H1 (cell line): ENCODE data around the gene ATE1. TPM values are rescaled to one million over a fixed set of nuclear protein-coding genes. Genes with fewer than 3 reads are reported as not detected.

Experiments used
- CTCF ChIA-PET: fragments of 300-600 bp; sonication (Branson Sonifier 250); formaldehyde crosslinking; loops from one replicate; lab custom pipeline; 2021; ENCODE audit not compliant: partially characterized antibody; lab: Charles Lee
- POLR2A ChIA-PET: fragments of 300-600 bp; sonication (Branson Sonifier 250); formaldehyde crosslinking; loops from one replicate; lab custom pipeline; 2021; ENCODE audit warnings: inconsistent platforms; ENCODE audit not compliant: partially characterized antibody; lab: Charles Lee
- DNase-seq, 2 experiments: peaks; one replicate each; pipeline versions ENCODE4 v3.0.0 to v3.0.0-alpha.2; 2010 to 2022; ENCODE audit warnings: low spot score in 2 of 2, low read depth in 1 of 2, mixed read lengths in 1 of 2
- FAIRE-seq: peaks from 2 replicates; lab custom pipeline; 2011; peaks lifted over from hg19 to GRCh38; lab: Jason Lieb, UNC
- H2AFZ ChIP-seq: 2 replicates; pipeline ENCODE4 v1.8.1; 2012; ENCODE audit warnings: low read length, inconsistent platforms
- H2AK5ac ChIP-seq: 2 replicates; pipeline ENCODE4 v1.6.1; 2013; ENCODE audit warnings: low read depth, low read length
- H2BK120ac ChIP-seq: replicated peaks from 2 replicates; pipeline ENCODE3; 2013; ENCODE audit warnings: low read depth, low read length, inconsistent platforms
- H2BK12ac ChIP-seq: 2 replicates; pipeline ENCODE4 v1.6.1; 2013; ENCODE audit warnings: low read depth, low read length
- H2BK15ac ChIP-seq: 2 replicates; pipeline ENCODE4 v1.6.1; 2013; ENCODE audit warnings: low read length
- H2BK20ac ChIP-seq: 2 replicates; pipeline ENCODE4 v1.6.1; 2013; ENCODE audit warnings: low read length
- H2BK5ac ChIP-seq: 2 replicates; pipeline ENCODE4 v1.6.1; 2013; ENCODE audit warnings: low read depth, low read length
- H3K14ac ChIP-seq: 2 replicates; pipeline ENCODE4 v1.6.1; 2013; ENCODE audit warnings: inconsistent platforms; ENCODE audit not compliant: insufficient read length
- H3K18ac ChIP-seq: 2 replicates; pipeline ENCODE4 v1.6.1; 2013; ENCODE audit warnings: low read length; ENCODE audit errors: extremely low read depth
- H3K23ac ChIP-seq: 2 replicates; pipeline ENCODE4 v1.6.1; 2013; ENCODE audit warnings: inconsistent platforms; ENCODE audit not compliant: insufficient read length
- H3K23me2 ChIP-seq: 2 replicates; pipeline ENCODE4 v1.6.1; 2013; ENCODE audit warnings: low read depth, low read length
- H3K27ac ChIP-seq: 2 replicates; pipeline ENCODE4 v1.6.1; 2011; ENCODE audit warnings: low read depth, low read length, inconsistent platforms
- H3K27me3 ChIP-seq, 4 experiments: replicated peaks in 1 of 4; 1 replicate in 1 of 4; 2 replicates in 3 of 4; pipeline versions ENCODE4 v1.6.1 to v1.8.1; 2011 to 2013; ENCODE audit warnings: low read length in 3 of 4, mild to moderate bottlenecking in 3 of 4, inconsistent platforms in 2 of 4, mixed read lengths in 2 of 4, moderate library complexity in 1 of 4; ENCODE audit not compliant: control insufficient read depth in 3 of 4, insufficient read depth in 3 of 4; ENCODE audit errors: extremely low read depth in 1 of 4
- H3K36me3 ChIP-seq, 4 experiments: 2 replicates each; pipeline versions ENCODE4 v1.6.1 to v1.8.1; 2011 to 2013; ENCODE audit warnings: mild to moderate bottlenecking in 4 of 4, low read length in 3 of 4, moderate library complexity in 2 of 4, control low read depth in 1 of 4, inconsistent platforms in 1 of 4; ENCODE audit not compliant: insufficient read depth in 4 of 4, control insufficient read depth in 2 of 4
- H3K4ac ChIP-seq: replicated peaks from 2 replicates; pipeline ENCODE3; 2013; ENCODE audit warnings: low read length, low read depth, mixed read lengths, inconsistent platforms; ENCODE audit not compliant: insufficient read length
- H3K4me1 ChIP-seq, 4 experiments: replicated peaks in 1 of 4; 1 replicate in 1 of 4; 2 replicates in 3 of 4; pipeline versions ENCODE4 v1.6.1 to v1.8.1; 2011 to 2013; ENCODE audit warnings: low read length in 3 of 4, inconsistent platforms in 2 of 4, mixed read lengths in 1 of 4; ENCODE audit not compliant: insufficient read depth in 4 of 4, control insufficient read depth in 3 of 4
- H3K4me2 ChIP-seq, 2 experiments: 2 replicates each; pipeline versions ENCODE4 v1.6.1 to v1.8.1; 2011 to 2013; ENCODE audit warnings: low read depth in 2 of 2, low read length in 2 of 2, control low read depth in 1 of 2, inconsistent platforms in 1 of 2, mild to moderate bottlenecking in 1 of 2; ENCODE audit not compliant: insufficient read depth in 1 of 2
- H3K4me3 ChIP-seq, 4 experiments: fragments of 200-600, 300-600 bp in 1 of 4; sonication (generic), shearing (Covaris generic), sonication (Bioruptor Twin) in 1 of 4; 2 replicates each; pipeline versions ENCODE4 v1.5.1 to v1.8.1; 2011 to 2016; ENCODE audit warnings: low read length in 4 of 4, low read depth in 3 of 4, control low read depth in 2 of 4, inconsistent platforms in 2 of 4, mild to moderate bottlenecking in 2 of 4, mixed read lengths in 1 of 4, moderate library complexity in 1 of 4; ENCODE audit not compliant: insufficient read depth in 2 of 4; ENCODE audit errors: extremely low read depth in 1 of 4
- H3K56ac ChIP-seq: replicated peaks from 2 replicates; pipeline ENCODE3; 2013; ENCODE audit warnings: low read depth, mild to moderate bottlenecking, mixed read lengths, low read length, inconsistent platforms; ENCODE audit not compliant: insufficient read length
- H3K79me1 ChIP-seq: 2 replicates; pipeline ENCODE4 v1.6.1; 2013; ENCODE audit warnings: low read depth, low read length, control low read depth
- H3K79me2 ChIP-seq, 2 experiments: 2 replicates each; pipeline versions ENCODE4 v1.6.1 to v1.8.1; 2012 to 2013; ENCODE audit warnings: low read length in 2 of 2, mild to moderate bottlenecking in 2 of 2, inconsistent platforms in 1 of 2; ENCODE audit not compliant: insufficient read depth in 2 of 2, control insufficient read depth in 1 of 2
- H3K9ac ChIP-seq, 4 experiments: replicated peaks in 1 of 4; 1 replicate in 1 of 4; 2 replicates in 3 of 4; pipeline versions ENCODE4 v1.6.1 to v1.8.1; 2011 to 2013; ENCODE audit warnings: low read depth in 3 of 4, low read length in 3 of 4, control low read depth in 2 of 4, mild to moderate bottlenecking in 2 of 4, moderate library complexity in 2 of 4, inconsistent platforms in 1 of 4; ENCODE audit errors: extremely low read depth in 1 of 4
- H3K9me3 ChIP-seq, 2 experiments: 2 replicates each; pipeline versions ENCODE4 v1.6.1 to v1.8.1; 2012 to 2013; ENCODE audit warnings: mild to moderate bottlenecking in 2 of 2, moderate library complexity in 2 of 2, control low read depth in 1 of 2, inconsistent platforms in 1 of 2, low read depth in 1 of 2, low read length in 1 of 2, mixed read lengths in 1 of 2; ENCODE audit not compliant: insufficient read depth in 2 of 2
- H4K20me1 ChIP-seq, 2 experiments: replicated peaks in 1 of 2; 2 replicates each; pipeline versions ENCODE3 to v1.8.1; 2011 to 2013; ENCODE audit warnings: inconsistent platforms in 2 of 2, low read length in 2 of 2, mild to moderate bottlenecking in 1 of 2; ENCODE audit not compliant: insufficient read depth in 2 of 2, control insufficient read depth in 1 of 2
- H4K5ac ChIP-seq: 2 replicates; pipeline ENCODE4 v1.6.1; 2013; ENCODE audit warnings: low read length, low read depth, mixed read lengths, inconsistent platforms; ENCODE audit not compliant: insufficient read length
- H4K8ac ChIP-seq: 2 replicates; pipeline ENCODE4 v1.8.0; 2013; ENCODE audit warnings: mild to moderate bottlenecking, moderate library complexity, low read length, inconsistent platforms; ENCODE audit not compliant: insufficient read depth; ENCODE audit errors: extremely low read depth
- H4K91ac ChIP-seq: replicated peaks from 2 replicates; pipeline ENCODE3; 2013; ENCODE audit warnings: low read length, mixed read lengths, inconsistent platforms; ENCODE audit not compliant: insufficient read length
- ASH2L ChIP-seq: fragments of 200-600, 300-600 bp; sonication (generic); IDR thresholded peaks from one replicate; pipeline ENCODE4 v1.7.1; 2017; ENCODE audit warnings: low read length
- CBX5 ChIP-seq: fragments of 300-800, 300-1000 bp; sonication (generic); IDR thresholded peaks from 2 replicates; pipeline ENCODE4 v1.7.1; 2016; ENCODE audit warnings: antibody characterized with exemption, low read length, low read depth
- E2F6 ChIP-seq: IDR thresholded peaks from 2 replicates; pipeline ENCODE4 v1.6.1; 2012; ENCODE audit warnings: inconsistent platforms
- HDAC6 ChIP-seq: IDR thresholded peaks from one replicate; pipeline ENCODE4 v1.7.1; 2012; ENCODE audit warnings: low read depth, mild to moderate bottlenecking, inconsistent platforms, low read length, moderate library complexity
- KDM4A ChIP-seq: IDR thresholded peaks from one replicate; pipeline ENCODE4 v1.7.1; 2012; ENCODE audit warnings: low read depth, mild to moderate bottlenecking, moderate library complexity, low read length, inconsistent platforms; ENCODE audit not compliant: severe bottlenecking
- KDM5A ChIP-seq: fragments of 200-600 bp; IDR thresholded peaks from 2 replicates; pipeline ENCODE4 v1.7.1; 2012; ENCODE audit warnings: mild to moderate bottlenecking, low read length, inconsistent platforms, mixed read lengths
- MAFK ChIP-seq: IDR thresholded peaks from 2 replicates; pipeline ENCODE4 v1.6.1; 2012; ENCODE audit warnings: low read depth, mild to moderate bottlenecking, improper control_type of control experiment, low read length
- PHF8 ChIP-seq: fragments of 200-600 bp; sonication (generic); conservative IDR thresholded peaks from 2 replicates; pipeline ENCODE4 v1.7.1; 2012; ENCODE audit warnings: low read depth, mild to moderate bottlenecking, inconsistent platforms, low read length, moderate library complexity
- POLR2A ChIP-seq, 2 experiments: IDR thresholded peaks; 1 replicate in 1 of 2; 2 replicates in 1 of 2; pipeline ENCODE4 v1.6.1; 2011; ENCODE audit warnings: low read depth in 2 of 2, low read length in 2 of 2, mild to moderate bottlenecking in 2 of 2; ENCODE audit errors: control extremely low read depth in 1 of 2
- POLR2AphosphoS5 ChIP-seq: IDR thresholded peaks from 2 replicates; pipeline ENCODE4 v1.6.1; 2011; ENCODE audit warnings: low read depth, low read length
- POU5F1 ChIP-seq: IDR thresholded peaks from 2 replicates; pipeline ENCODE4 v1.6.1; 2011; ENCODE audit warnings: low read depth, mild to moderate bottlenecking, low read length, moderate library complexity
- RFX5 ChIP-seq: IDR thresholded peaks from 2 replicates; pipeline ENCODE4 v1.6.1; 2011; ENCODE audit warnings: low read depth, low read length, improper control_type of control experiment, borderline replicate concordance
- RXRA ChIP-seq: IDR thresholded peaks from 2 replicates; pipeline ENCODE4 v1.6.1; 2011; ENCODE audit warnings: low read depth, mild to moderate bottlenecking, low read length, moderate library complexity; ENCODE audit not compliant: insufficient read depth
- SIX5 ChIP-seq: IDR thresholded peaks from 2 replicates; pipeline ENCODE4 v1.6.1; 2011; ENCODE audit warnings: mild to moderate bottlenecking, low read depth, low read length
- ZNF274 ChIP-seq: IDR thresholded peaks from 2 replicates; pipeline ENCODE4 v1.7.0; 2012; ENCODE audit warnings: low read length, borderline replicate concordance; ENCODE audit errors: extremely low read depth
- WGBS, 2 experiments: shearing (Covaris generic) in 1 of 2; methylation state at CpG; one replicate each; pipeline versions ENCODE4 v1.1.6 to v1.1.7; 2013 to 2015; ENCODE audit warnings: low lambda C conversion rate in 2 of 2, mixed read lengths in 2 of 2, inconsistent platforms in 1 of 2, low coverage in 1 of 2, missing lambda C conversion rate in 1 of 2; ENCODE audit not compliant: insufficient replicate concordance in 2 of 2, insufficient coverage in 1 of 2, insufficient read length in 1 of 2; ENCODE audit errors: extremely low coverage in 1 of 2, missing lambda C conversion rate in 1 of 2; 5-methylcytosine and 5-hydroxymethylcytosine counted together
- polyA plus RNA-seq, 7 experiments: library from polyadenylated mRNA; depleted of rRNA in 3 of 7; stranded (reverse) in 5 of 7; unstranded in 2 of 7; fragments of >200 nt in 5 of 7; fragments of 200-250 nt in 2 of 7; gene quantifications; 1 replicate in 5 of 7; 2 replicates in 1 of 7; 4 replicates in 1 of 7; pipeline versions ENCODE4 v1.2.1 to v1.2.3, GENCODE V29; 2011 to 2013; ENCODE audit warnings: missing spikeins in 2 of 7, mixed read lengths in 2 of 7
- total RNA-seq: library from RNA; stranded (reverse); fragmentation: NEBNext Ultra II Directional; extraction: Animal tissue kit (Norgen Biotek cat#: 25700); gene quantifications from 2 replicates; pipeline ENCODE4 v1.2.1, GENCODE V29; 2021

ATE1 gene
- total and polyA plus RNA-seq, 2 of the 8 experiments (the other 6 are each of a cell fraction or from before 2014, with no cell fraction given): 8.8 to 26.9 TPM

DNA sequence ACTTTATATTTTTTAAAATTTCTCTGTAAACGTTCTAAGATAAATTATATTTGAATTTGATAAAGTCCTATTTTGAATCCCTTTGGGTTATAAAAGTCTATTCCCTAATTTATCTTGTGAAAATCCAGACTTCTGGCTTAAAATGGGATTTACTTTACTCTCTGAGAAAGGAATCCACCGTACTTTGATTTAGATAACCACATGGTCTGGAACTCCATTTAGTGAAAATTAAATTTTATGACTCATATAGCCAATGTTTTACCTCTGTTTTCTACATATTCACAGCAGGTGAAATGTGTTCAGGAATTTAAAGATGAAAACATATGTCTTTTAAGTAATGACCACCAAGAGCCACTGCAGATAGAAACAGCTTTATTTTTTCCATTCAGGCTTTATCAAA lies 187.8 kb downstream of the ATE1 start:
- no peak overlapping the region for H2BK120ac ChIP-seq
- no peak overlapping the region for H4K5ac ChIP-seq
- no peaks in the 10 kb centered on the region for H3K79me2 ChIP-seq
- H3K23ac ChIP-seq: no peak overlapping the region
- H3K14ac ChIP-seq: no peak overlapping the region
- H3K23me2 ChIP-seq: no peaks in the 10 kb centered on the region
- ChIA-PET POLR2A (no interaction called here), CTCF (interaction anchor here (0.6 kb wide), 1 partner anchor 189 kb away, joined by 3 read pairs; no protein-coding TSS in a partner anchor)
- H2BK5ac ChIP-seq: no peak overlapping the region
- DNase-seq: no peak
- no peaks in the 10 kb centered on the region for H3K79me1 ChIP-seq
- no peak for FAIRE-seq
- no peak overlapping the region for H2BK15ac ChIP-seq
- H4K8ac ChIP-seq: no peak overlapping the region
- no peak overlapping the region for H2BK12ac ChIP-seq
- no peak overlapping the region for H2AFZ ChIP-seq
- H3K4me1 ChIP-seq: no peaks in the 10 kb centered on the region
- H3K9me3 ChIP-seq: no peaks in the 10 kb centered on the region
- H3K9ac ChIP-seq: no peak overlapping the region
- no peak overlapping the region for H3K18ac ChIP-seq
- H3K56ac ChIP-seq: no peak overlapping the region
- no peak overlapping the region for H3K27ac ChIP-seq
- no peak overlapping the region for H4K91ac ChIP-seq
- no peaks in the 10 kb centered on the region for H3K27me3 ChIP-seq
- H2BK20ac ChIP-seq: no peak overlapping the region
- no peak overlapping the region for H3K4me3 ChIP-seq
- no peak overlapping the region for H3K4me2 ChIP-seq
- H3K36me3 ChIP-seq: no peaks in the 10 kb centered on the region
- no peak overlapping the region for H2AK5ac ChIP-seq
- 85% methylated on average over 2 of the region's 2 CpGs; no CpG with 5 or more reads in 1 of the 2 experiments for WGBS, 2 experiments
- H4K20me1 ChIP-seq: no peaks in the 10 kb centered on the region
- no peak overlapping the region for H3K4ac ChIP-seq
- TF ChIP-seq KDM4A (no peak), KDM5A (no peak), ZNF274 (no peak), E2F6 (no peak), RXRA (no peak), RFX5 (no peak), SIX5 (no peak), PHF8 (no peak), MAFK (no peak), HDAC6 (no peak), CBX5 (no peak), POLR2A (IDR thresholded peaks at IDR 0.05; ENCODE audit: control extremely low read depth in 1 of 2, low read depth in 2 of 2, low read length in 2 of 2) (no peak), ASH2L (no peak), POLR2AphosphoS5 (no peak), POU5F1 (no peak)
